ENCODE results near the gene GEMIN5.
A peak's percentile ranks its signal among the peaks of the same experiment; 100 is the strongest.
"Not testable (repeated sequence)": the region's sequence is repeated elsewhere in the genome, so short reads cannot be mapped to it uniquely, and the experiment has no call there.

Gene GEMIN5, protein sequence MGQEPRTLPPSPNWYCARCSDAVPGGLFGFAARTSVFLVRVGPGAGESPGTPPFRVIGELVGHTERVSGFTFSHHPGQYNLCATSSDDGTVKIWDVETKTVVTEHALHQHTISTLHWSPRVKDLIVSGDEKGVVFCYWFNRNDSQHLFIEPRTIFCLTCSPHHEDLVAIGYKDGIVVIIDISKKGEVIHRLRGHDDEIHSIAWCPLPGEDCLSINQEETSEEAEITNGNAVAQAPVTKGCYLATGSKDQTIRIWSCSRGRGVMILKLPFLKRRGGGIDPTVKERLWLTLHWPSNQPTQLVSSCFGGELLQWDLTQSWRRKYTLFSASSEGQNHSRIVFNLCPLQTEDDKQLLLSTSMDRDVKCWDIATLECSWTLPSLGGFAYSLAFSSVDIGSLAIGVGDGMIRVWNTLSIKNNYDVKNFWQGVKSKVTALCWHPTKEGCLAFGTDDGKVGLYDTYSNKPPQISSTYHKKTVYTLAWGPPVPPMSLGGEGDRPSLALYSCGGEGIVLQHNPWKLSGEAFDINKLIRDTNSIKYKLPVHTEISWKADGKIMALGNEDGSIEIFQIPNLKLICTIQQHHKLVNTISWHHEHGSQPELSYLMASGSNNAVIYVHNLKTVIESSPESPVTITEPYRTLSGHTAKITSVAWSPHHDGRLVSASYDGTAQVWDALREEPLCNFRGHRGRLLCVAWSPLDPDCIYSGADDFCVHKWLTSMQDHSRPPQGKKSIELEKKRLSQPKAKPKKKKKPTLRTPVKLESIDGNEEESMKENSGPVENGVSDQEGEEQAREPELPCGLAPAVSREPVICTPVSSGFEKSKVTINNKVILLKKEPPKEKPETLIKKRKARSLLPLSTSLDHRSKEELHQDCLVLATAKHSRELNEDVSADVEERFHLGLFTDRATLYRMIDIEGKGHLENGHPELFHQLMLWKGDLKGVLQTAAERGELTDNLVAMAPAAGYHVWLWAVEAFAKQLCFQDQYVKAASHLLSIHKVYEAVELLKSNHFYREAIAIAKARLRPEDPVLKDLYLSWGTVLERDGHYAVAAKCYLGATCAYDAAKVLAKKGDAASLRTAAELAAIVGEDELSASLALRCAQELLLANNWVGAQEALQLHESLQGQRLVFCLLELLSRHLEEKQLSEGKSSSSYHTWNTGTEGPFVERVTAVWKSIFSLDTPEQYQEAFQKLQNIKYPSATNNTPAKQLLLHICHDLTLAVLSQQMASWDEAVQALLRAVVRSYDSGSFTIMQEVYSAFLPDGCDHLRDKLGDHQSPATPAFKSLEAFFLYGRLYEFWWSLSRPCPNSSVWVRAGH (N-terminal part only)

DNA sequence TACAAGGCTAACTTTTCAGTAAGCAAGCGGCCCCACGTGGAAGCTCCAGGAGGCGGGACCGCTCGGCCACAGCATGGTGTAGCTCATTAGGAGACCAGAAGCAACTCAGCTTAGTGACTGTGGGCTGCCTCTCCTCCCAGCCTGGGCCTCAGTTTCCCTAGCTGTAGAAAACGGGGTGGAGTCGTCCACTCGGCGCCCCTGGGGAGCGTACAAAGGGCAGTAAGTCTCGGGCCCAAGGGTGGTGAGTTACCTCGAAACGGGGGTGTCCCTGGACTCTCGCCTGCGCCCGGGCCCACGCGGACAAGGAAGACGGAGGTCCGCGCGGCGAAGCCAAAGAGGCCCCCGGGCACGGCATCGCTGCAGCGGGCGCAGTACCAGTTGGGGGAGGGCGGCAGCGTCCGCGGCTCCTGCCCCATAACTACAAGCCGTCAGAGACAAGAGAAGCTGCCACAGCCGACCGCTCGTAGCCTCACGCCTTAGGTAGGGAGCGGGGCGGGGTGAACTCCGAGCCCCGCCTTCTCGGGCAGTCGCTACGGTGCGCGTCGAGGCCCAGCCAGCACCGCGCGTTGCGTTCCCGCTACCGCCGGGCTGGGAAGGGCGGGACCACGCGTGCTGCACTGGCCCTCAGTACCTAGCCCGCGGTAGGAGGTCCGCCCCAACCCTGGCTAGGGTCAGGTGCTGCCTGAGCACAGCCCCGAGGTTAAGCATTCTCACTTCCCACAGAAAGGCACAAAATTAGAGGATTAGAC, at the start of gene GEMIN5:
Gene GEMIN5, minus strand, starts transcription at position 494 of the 749 bp plus-strand sequence. Its CDS starts 78 bp downstream, at position 416.
- DNase-seq: peak; percentile 82 to 89

DNA sequence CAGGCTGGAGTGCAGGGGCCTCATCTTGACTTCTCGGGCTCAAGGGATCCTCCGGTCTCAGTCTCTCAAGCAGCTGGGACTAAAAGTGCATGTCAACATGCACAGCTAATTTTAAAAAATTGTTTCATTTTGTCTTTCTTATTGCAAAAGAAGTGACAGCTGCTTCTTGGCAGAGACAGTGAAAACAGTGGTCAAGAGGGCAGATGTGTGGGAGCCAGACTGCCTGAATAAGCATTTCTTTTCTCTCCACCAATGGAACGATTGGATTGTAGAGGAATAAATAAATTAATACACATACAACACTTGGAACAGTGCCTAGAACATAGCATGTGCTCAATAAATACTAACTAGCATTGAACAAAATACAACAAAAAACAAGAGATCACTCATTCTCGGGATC, 48.1 kb upstream of the GEMIN5 start:
- no peak for DNase-seq

DNA sequence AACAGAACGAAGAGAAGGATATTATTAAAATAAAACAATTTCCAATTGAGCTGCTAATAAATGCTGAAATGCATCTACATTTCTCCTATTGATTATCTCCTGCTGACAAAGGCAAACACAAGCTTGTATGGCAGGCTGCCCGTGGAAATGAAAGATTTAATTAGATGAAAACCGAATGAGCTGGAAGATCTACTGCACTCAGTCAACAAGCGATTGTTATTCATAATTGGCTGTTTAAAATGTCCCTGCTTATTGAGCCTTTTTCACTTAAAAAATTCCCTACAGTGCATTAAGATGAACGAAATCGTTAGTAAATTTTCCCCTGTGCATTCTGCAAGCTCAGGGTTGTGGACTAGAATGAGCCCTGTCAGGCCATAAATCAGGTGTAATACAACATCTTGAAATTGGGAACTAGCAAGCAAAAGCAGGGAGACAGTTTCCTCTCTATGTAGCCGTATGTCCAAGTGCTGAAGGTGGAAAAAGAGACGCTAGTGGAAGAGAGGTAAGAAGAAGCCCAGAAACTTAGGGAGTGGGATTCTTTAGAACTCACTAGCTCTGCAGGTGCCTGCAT, 47.0 kb upstream of the GEMIN5 start:
- DNase-seq: no peak

DNA sequence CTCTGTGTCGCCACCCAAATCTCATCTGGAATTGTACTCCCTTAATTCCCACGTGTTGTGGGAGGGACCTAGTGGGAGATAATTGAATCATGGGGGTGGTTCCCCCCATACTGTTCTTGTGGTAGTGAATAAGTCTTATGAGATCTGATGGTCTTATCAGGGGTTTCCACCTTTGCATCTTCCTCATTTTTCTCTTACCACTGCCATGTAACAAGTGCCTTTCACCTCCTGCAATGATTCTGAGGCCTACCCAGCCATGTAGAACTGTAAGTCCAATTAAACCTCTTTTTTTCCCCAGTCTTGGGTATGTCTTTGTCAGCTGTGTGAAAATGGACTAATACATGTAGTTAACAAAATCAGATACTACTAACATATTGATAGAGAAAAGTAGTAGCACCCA, 40.3 kb upstream of the GEMIN5 start:
- not testable (repeated sequence) for DNase-seq

GRCh38 chr5:154977409-154977808, 39.4 kb upstream of the GEMIN5 start:
- DNase-seq: no peak

DNA sequence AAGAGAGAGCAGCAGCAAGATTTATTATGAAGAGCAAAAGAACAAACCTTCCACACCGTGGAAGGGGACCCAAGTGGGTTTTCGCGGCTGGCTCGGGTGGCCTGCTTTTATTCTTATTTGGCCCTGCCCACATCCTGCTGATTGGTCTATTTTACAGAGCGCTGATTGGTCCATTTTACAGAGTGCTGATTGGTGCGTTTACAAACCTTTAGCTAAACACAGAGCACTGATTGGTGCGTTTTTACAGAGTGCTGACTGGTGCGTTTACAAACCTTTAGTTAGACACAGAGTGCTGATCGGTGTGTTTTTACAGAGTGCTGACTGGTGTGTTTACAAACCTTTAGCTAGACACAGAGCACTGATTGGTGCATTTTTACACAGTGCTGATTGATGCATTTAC, 38.1 kb upstream of the GEMIN5 start:
- not testable (repeated sequence) for DNase-seq

- DNase-seq: no peak
Observed at GRCh38 chr5:154972476-154973080, 34.6 kb upstream of the GEMIN5 start.

- no peak for DNase-seq
Observed at GRCh38 chr5:154971501-154971900, 33.5 kb upstream of the GEMIN5 start.

DNA sequence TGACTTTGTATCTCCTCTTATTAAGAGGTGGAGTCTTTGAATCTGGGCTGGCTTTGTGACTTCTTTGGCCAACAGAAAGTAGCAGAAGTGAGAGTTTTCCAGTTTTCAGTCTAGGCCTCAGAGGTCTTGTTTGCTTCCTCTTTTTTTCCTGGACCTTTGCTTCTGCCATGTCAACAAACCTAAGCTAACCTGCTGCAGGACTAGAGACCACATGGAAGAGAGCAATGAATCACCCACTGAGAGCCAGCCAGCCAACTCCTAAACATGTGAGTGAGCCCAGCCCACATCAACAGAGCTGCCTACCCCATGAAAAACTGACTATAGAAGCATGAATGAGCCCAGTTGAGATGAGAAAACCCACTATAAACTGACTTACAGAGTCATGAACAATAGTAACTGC, 32.7 kb upstream of the GEMIN5 start:
- no peak for DNase-seq

GRCh38 chr5:154968953-154969352, 30.9 kb upstream of the GEMIN5 start:
- no peak for DNase-seq

GRCh38 chr5:154967421-154968024, 29.5 kb upstream of the GEMIN5 start:
- no peak for DNase-seq

GRCh38 chr5:154966874-154967273, 28.9 kb upstream of the GEMIN5 start:
- no peak for DNase-seq

DNA sequence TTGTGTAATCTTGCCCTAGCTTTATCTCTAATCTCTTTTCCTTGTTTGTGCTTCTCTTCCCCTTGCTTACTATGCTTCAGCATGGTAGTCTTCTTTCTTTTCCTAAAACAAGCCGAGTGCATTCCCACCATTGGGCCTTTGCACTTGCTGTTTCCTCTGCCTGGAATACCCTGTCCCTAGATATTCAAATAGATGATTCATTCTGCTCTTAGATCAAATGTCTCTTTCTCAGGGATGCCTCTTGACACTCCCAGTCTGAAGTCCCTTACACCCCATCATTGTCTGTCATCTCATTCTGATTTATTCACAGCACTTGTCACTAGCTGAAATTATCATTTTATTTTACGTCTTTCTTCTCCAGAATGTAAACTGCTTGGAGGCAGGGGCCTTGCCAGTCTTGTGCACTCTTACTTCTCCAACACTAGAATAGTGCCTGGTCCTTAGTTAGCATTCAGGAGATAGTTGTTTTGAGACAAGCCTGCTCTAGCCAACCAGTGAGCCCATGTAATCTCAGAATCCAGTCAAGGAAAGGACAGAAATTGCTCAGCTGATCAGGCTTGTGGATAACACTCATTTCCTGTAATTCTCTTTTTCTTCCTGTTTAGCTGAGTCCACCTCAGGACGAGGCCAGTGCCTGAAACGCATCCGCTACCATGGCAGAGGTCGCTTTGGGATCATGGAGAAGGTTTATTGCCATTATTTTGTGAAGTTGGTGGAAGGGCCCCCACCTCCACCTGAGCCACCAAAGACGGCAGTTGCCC, 28.2 kb upstream of the GEMIN5 start:
- DNase-seq: no peak

- no peak for DNase-seq
Observed at GRCh38 chr5:154962494-154962893, 24.5 kb upstream of the GEMIN5 start.

GRCh38 chr5:154956712-154957111, 18.7 kb upstream of the GEMIN5 start:
- DNase-seq: no peak

- DNase-seq: no peak
Observed at GRCh38 chr5:154949781-154950180, 11.8 kb upstream of the GEMIN5 start.

DNA sequence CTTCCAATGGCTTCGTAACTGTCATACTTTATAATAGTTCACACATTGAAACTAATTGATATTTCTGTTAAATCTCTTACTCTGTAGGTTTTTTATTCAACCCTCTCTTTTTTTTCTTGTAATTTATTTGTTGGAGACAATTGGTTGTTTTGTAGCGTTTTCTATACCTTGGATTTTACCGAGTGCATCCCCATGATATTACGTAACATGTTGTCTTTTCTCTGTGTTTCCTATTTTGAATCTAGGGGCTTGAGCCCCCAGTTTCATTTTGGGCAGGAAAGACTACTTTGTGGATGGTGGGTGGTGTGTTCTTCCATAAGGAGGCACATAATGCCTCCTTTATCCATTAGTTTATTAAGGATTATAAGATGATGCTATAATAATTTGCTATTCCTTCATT, 10.3 kb upstream of the GEMIN5 start:
- no peak for DNase-seq

DNA sequence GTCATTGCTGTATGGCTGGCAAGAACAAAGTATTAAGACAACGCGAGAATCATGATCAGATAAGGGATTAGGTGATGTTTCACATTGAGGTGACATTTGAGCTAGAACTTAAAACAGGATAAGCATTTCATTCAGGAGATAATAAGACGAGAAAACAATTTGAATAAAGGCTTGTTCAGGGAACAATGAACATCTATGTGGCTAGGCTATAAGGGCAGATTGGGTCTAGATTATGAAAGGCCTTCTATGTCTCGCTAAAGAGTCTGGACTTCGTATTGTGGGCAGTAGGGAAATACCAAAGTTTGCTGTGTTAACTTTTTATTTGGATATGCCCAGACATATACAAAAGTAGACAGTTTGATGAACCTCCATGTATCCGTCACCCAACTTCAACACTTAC, 9.8 kb upstream of the GEMIN5 start:
- DNase-seq: no peak

DNA sequence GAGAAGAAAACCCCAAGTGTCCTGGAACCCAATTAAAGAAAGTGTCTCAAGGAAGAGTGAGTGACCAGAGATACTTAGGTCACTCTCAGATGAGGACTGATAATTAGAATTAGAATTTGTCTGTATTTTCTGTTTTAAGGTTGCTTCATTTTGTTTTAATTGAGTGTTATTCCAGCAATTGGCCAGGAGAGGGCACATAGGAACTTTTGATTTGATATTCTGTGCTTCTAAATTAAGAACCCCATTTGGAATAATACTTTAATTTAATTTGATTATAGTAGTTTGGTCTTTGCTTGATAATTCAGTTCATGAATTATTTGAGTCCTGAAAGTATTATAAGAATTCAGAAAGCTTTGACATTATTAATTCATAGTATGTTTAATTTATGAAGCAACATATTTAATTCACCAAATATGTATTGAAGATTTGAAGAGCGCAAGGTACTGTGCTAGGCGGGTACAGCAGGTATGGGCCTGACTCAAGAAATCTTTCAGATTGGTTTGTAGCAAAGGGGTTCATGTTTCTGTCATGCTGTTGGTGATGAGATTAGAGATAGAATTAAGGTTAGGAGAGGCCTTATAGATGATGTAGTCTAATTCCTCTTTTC, 7.8 kb upstream of the GEMIN5 start:
- DNase-seq: peak in 1 of 2 donors; percentile 43

DNA sequence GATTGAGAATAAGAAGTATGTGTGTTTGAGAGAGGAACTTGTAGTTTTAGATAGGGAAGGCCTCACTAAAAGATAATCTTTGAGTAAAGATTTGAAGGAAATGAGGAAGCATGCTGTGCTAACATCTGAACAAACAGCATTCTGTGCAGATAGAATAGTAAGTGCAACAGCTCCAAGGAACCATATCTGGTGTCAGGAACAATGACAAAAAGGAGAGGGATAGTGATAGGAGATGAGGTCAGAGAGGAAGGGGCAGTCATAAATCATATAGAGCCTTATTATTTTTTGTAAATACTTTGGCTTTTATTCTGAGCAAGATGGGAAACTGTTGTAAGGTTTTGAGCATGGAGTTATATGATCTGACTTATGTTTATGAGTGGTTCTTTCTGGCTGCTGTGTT, 6.7 kb upstream of the GEMIN5 start:
- DNase-seq: no peak
